ENCODE results near the gene TMOD1.
"Not testable (repeated sequence)": the region's sequence is repeated elsewhere in the genome, so short reads cannot be mapped to it uniquely, and the experiment has no call there.

The TMOD1 gene

GRCh38 chr9:97498846-97499245 is 2.6 kb upstream of the TMOD1 start:
- DNase-seq (ENCODE audit: low read depth) = not testable (repeated sequence)

- DNase-seq (ENCODE audit: low read depth) = no peak
These were observed 1.2 kb upstream of the TMOD1 start for GRCh38 chr9:97500263-97500662.

GRCh38 chr9:97500765-97501176 is 695 bp upstream of the TMOD1 start:
- DNase-seq (ENCODE audit: low read depth) = no peak

- DNase-seq (ENCODE audit: low read depth) = no peak
These were observed 431 bp downstream of the TMOD1 start for GRCh38 chr9:97501972-97502221.

GRCh38 chr9:97502222-97502983 is 937 bp downstream of the TMOD1 start:
- DNase-seq (ENCODE audit: low read depth) = no peak

DNA sequence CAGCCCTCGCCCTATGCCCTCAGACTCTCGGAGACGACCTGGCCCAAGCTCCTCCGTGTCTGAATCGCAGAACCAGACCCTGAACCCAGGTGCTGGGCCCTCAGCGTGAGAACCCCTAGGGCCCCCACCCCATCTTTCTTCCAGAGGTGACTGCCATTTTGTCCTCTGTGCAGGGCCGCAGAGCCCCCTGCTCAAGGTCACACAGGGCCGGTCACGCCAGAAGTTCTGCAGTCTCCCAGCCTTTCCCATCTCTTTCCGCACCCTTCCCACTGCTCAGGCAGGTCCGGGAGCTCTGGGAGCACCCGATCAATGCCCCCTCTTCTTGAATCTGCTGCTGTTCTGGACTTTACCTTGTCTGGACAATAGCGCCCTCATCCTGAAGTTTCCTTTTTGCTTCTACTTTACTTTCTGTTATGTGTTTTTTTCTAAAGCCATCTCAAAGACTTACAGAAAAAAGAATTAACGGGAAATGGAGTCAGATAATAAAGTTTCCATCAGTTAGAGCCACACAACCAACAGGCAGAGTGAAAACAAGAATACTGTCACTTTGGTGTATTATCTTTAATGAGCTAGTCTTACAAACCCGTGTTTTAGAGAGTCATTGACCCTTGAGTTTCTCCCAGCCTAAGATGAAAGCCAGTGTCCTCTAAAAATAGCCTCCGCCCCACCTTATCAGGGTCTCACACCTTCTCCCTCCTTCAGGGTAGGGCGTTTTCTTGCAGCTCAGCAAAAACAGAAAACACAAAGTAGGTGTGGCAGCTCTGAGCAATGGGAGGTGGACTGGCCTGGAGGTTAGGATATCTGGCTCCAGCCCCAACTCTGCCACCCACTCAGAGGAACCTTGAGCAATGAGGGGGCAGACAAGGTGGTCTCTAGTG is 1.8 kb downstream of the TMOD1 start:
- DNase-seq (ENCODE audit: low read depth) = no peak

GRCh38 chr9:97503862-97504210 is 2.4 kb downstream of the TMOD1 start:
- DNase-seq (ENCODE audit: low read depth) = no peak

GRCh38 chr9:97504381-97505216 is 3.1 kb downstream of the TMOD1 start:
- no peak for DNase-seq (ENCODE audit: low read depth)

DNA sequence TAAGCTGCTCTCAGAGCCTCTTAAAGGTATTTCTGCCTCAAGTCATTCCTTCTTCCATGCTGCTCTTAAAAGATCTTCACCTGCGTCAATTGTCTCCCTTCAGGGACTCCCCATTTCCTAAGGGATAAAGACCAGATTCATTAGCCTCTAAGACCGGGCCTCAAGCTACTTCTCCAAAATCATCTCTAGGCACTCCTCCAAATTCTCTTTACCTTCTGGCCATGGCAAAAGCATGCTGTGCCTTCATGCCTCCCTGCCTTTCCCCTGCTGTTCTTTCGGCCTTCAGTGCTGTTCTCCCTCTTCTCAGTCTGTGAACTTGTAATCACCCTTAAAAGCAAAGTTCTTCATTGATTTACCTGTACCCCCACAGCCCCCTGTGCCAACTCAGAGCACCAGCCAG is 4.4 kb downstream of the TMOD1 start:
- no peak for DNase-seq (ENCODE audit: low read depth)

GRCh38 chr9:97506306-97506705 is 4.8 kb downstream of the TMOD1 start:
- no peak for DNase-seq (ENCODE audit: low read depth)

DNA sequence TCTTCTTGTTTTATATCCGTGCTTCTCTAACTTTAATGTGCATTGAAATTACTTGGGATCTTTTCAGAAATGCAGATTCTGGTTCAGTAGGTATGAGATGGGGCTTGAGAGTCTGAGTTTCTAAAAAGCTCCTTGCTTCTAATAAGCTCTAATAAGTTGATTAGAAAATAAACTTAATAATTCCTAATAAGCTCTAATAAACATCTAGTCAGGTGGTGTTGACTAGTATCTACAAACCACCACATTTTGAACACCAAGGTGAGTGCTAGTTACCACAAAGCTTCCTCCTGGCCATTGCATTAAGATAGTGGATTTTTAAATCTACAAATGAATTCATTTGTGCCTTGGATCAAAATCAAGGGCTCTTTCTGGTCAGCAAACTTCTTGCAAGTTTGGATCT is 5.3 kb downstream of the TMOD1 start:
- DNase-seq (ENCODE audit: low read depth) = no peak

DNA sequence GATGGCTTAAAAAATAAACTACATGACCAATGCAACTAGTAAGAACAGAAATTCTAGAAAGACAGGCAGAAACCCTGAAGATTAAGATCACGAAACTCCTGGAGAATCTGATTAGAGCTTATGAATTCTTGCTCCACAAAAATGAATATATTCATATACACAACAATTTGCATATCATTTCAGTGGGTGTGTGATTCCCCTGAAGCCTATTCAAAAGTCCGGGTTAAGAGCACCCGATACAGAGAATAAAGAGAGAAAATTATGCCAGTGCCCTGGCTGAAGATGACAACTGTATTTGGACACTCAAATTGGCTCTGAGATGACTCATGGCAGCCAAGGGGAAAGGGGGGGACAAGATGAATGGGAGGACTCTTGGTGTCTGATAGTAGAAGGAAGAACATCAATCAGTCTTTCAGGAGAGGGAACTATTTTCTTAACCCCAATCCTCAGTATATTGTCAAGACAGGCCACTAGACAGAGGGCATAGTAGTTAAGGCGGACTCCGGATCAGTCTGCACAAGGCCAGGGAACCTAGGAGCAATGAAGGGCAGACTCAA is 6.0 kb downstream of the TMOD1 start:
- DNase-seq (ENCODE audit: low read depth) = no peak

DNA sequence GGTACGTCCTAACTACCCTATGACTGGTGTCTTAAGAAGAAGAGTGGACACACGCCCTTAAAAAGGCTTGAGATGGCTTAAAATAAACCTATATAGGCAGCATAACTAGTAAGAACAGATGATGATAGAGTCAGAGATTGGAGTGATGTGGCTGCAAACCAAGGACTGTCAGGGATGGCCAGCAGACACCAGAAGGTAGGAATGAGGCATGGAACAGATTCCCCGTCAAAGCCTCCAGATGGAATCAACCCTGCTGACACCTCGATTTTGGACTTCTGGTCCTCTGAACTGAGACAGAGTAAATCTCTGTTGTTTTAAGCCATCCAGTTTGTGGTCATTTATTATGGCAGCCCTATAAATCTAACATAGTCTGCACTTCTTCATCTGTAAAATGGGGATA is 7.4 kb downstream of the TMOD1 start:
- DNase-seq (ENCODE audit: low read depth) = no peak

GRCh38 chr9:97510797-97511654 is 9.6 kb downstream of the TMOD1 start:
- no peak for DNase-seq (ENCODE audit: low read depth)

- no peak for DNase-seq (ENCODE audit: low read depth)
These were observed 10.4 kb downstream of the TMOD1 start for GRCh38 chr9:97511655-97512427.

GRCh38 chr9:97512966-97513560 is 11.6 kb downstream of the TMOD1 start:
- no peak for DNase-seq (ENCODE audit: low read depth)

DNA sequence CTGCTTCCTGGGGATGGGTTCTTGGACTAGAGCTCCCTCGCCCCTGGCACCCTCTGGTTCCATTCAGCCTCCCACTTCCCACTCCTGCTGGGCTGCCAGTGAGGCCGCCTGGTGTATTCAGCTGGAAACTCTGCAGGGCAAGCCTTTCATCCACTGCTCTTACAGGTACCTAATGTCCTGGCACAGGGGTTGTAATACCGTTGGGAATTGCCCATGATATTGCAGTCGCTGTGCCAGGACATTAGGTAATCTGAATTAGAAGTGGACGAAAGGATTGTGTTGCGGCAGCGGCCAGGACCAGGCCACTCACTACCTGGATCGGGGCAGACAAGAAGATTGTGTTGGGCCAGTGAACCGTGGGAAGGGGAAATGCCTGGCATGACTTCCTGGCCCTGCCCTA is 13.1 kb downstream of the TMOD1 start:
- DNase-seq (ENCODE audit: low read depth) = no peak

- DNase-seq (ENCODE audit: low read depth) = no peak
These were observed 14.2 kb downstream of the TMOD1 start for GRCh38 chr9:97515662-97516061.

GRCh38 chr9:97516111-97516510 is 14.6 kb downstream of the TMOD1 start:
- no peak for DNase-seq (ENCODE audit: low read depth)

DNA sequence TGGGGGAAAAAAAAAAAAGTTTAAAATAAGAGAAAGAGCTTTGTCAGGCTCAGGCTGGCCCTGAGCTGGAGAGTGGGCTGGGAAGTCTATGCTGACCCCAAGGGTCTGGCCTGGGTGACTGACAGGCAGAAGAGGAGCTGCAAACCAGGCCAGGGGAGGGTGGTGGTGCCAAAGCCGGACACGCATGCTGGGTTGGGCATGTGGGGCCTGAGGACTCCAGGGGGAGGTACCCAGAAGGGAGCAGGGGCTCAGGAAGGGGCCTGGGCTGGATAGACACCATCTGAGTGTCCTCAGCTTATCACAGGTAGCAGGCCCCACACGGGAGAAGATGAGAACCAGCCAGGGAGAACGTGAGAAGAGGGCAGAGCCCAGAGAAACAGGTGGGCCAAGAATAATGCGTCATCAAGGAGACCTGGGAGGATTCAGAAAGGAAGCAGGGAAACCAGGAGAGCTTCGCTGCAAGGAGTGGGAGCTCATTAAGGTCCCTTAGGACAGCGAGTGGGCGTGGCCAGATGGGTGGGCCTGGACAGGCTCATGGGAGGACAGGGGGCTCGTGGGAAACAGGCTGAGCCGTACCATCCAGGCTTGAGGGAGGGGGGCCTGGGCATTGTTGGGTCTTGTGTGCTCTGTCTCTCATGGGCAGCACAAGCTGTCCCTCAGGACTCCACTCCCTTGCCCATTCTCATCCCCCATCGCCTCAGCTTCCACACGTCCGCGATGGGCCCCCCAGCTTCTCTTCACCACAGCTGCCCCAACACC is 16.0 kb downstream of the TMOD1 start:
- no peak for DNase-seq (ENCODE audit: low read depth)
